ENCODE data around the gene CSTB. TPM values are rescaled to one million over a fixed set of nuclear protein-coding genes. Genes with fewer than 3 reads are reported as not detected.

The CSTB gene
- total RNA-seq, 1 experiment from 2014 or later, result 57.5 TPM

- intact Hi-C loops (cut with micrococcal nuclease), result no loop called here
- H3K4me1 ChIP-seq (ENCODE audit: control insufficient read depth in 1 of 2, insufficient read depth in 2 of 2, low read length in 2 of 2), result peaks cover 17 to 34% of the 10 kb centered on the region in 2 experiments
- no peaks in the 10 kb centered on the region for H4K20me1 ChIP-seq (ENCODE audit: insufficient read depth)
- H3K27ac ChIP-seq (ENCODE audit: low read depth, low read length), result no peak overlapping the region
- DNase-seq (ENCODE audit: low read depth, low spot score), result no peak
- ChIA-PET RAD21 (ENCODE audit: low non-redundant PET in 1 of 2, low total read pairs in 2 of 2, uncharacterized antibody in 2 of 2, unreplicated experiment in 2 of 2) (no interaction called here), POLR2A (no interaction called here), CTCF (no interaction called here)
- H3K9me2 ChIP-seq (ENCODE audit: insufficient read depth), result no peaks in the 10 kb centered on the region
- no peaks in the 10 kb centered on the region for H3K9me3 ChIP-seq (ENCODE audit: control insufficient read depth in 1 of 2, insufficient read depth in 1 of 2, low read depth in 1 of 2, low read length in 2 of 2)
- BruUV-seq (replicated peaks), result no TSS peak
- H3K27me3 ChIP-seq (ENCODE audit: insufficient read depth, low read length), result no peaks in the 10 kb centered on the region
- peaks cover 9% of the 10 kb centered on the region for H3K79me2 ChIP-seq (ENCODE audit: insufficient read depth, low read length)
- H3K36me3 ChIP-seq (ENCODE audit: control insufficient read depth in 1 of 2, insufficient read depth in 2 of 2, low read length in 2 of 2), result peaks cover 8 to 9% of the 10 kb centered on the region in 2 experiments; a peak in 3 of 4 replicates
- no peak overlapping the region for H3K4me3 ChIP-seq (replicated peaks in 1 of 2; ENCODE audit: low read depth in 1 of 2, low read length in 2 of 2)
- H2AFZ ChIP-seq (ENCODE audit: low read depth, low read length, poor library complexity, severe bottlenecking), result no peak overlapping the region
- TF ChIP-seq CEBPB (IDR thresholded peaks at IDR 0.05; ENCODE audit: low read depth) (no peak), ZBTB33 (IDR thresholded peaks at IDR 0.05; ENCODE audit: extremely low read depth, insufficient replicate concordance, low read length) (no peak), MAX (IDR thresholded peaks at IDR 0.05) (no peak), SP1 (IDR thresholded peaks at IDR 0.05; ENCODE audit: low read depth) (no peak)
- H3K9ac ChIP-seq (ENCODE audit: low read length), result no peak overlapping the region
- no peak for ATAC-seq
- no peak overlapping the region for H3K4me2 ChIP-seq (ENCODE audit: low read length)
These were observed 5.9 kb downstream of the CSTB start for GRCh38 chr21:43770066-43770655.

- DNase-seq (ENCODE audit: low read depth, low spot score), result no peak
- ATAC-seq, result no peak
- intact Hi-C loops (cut with micrococcal nuclease), result no loop called here
- no peak for TF ChIP-seq SIN3A (IDR thresholded peaks at IDR 0.05; ENCODE audit: low read depth)
- no peak for TF ChIP-seq RAD21 (IDR thresholded peaks at IDR 0.05; ENCODE audit: low read depth)
- no peak for TF ChIP-seq CBX3 (IDR thresholded peaks at IDR 0.05; ENCODE audit: low read depth)
- TF ChIP-seq REST (IDR thresholded peaks at IDR 0.05; ENCODE audit: low read depth), result no peak
- no peak for TF ChIP-seq TCF7L2 (IDR thresholded peaks at IDR 0.05; ENCODE audit: borderline replicate concordance, extremely low read depth, insufficient read depth, insufficient read length)
- no peak for TF ChIP-seq ZNF274 (IDR thresholded peaks at IDR 0.05; ENCODE audit: low read depth, low read length)
- TF ChIP-seq EZH2 (IDR thresholded peaks at IDR 0.05), result no peak
- no peak for TF ChIP-seq EZH2phosphoT487 (IDR thresholded peaks at IDR 0.05; ENCODE audit: borderline replicate concordance)
- no peak for TF ChIP-seq JUND (IDR thresholded peaks at IDR 0.05)
- H3K27ac ChIP-seq (ENCODE audit: low read depth, low read length), result no peak overlapping the region
- peaks cover 8% of the 10 kb centered on the region in 2 experiments; a peak in 3 of 4 replicates for H3K36me3 ChIP-seq (ENCODE audit: control insufficient read depth in 1 of 2, insufficient read depth in 2 of 2, low read length in 2 of 2)
- ChIA-PET RAD21 (ENCODE audit: low non-redundant PET in 1 of 2, low total read pairs in 2 of 2, uncharacterized antibody in 2 of 2, unreplicated experiment in 2 of 2) (no interaction called here), POLR2A (no interaction called here), CTCF (no interaction called here)
- no peaks in the 10 kb centered on the region for H4K20me1 ChIP-seq (ENCODE audit: insufficient read depth)
- H3K9ac ChIP-seq (ENCODE audit: low read length), result no peak overlapping the region
- no TSS peak for BruUV-seq (replicated peaks)
- peaks cover 1% of the 10 kb centered on the region; the same call in 1 of the 2 replicates for H3K79me2 ChIP-seq (ENCODE audit: insufficient read depth, low read length)
- H3K4me3 ChIP-seq (replicated peaks in 1 of 2; ENCODE audit: low read depth in 1 of 2, low read length in 2 of 2), result no peak overlapping the region
- no peaks in the 10 kb centered on the region for H3K27me3 ChIP-seq (ENCODE audit: insufficient read depth, low read length)
- H3K9me3 ChIP-seq (ENCODE audit: control insufficient read depth in 1 of 2, insufficient read depth in 1 of 2, low read depth in 1 of 2, low read length in 2 of 2), result no peaks in the 10 kb centered on the region
- peaks cover 15 to 35% of the 10 kb centered on the region in 2 experiments for H3K4me1 ChIP-seq (ENCODE audit: control insufficient read depth in 1 of 2, insufficient read depth in 2 of 2, low read length in 2 of 2)
- no peak overlapping the region for H3K4me2 ChIP-seq (ENCODE audit: low read length)
- no peak overlapping the region for H2AFZ ChIP-seq (ENCODE audit: low read depth, low read length, poor library complexity, severe bottlenecking)
- H3K9me2 ChIP-seq (ENCODE audit: insufficient read depth), result no peaks in the 10 kb centered on the region
These were observed 6.7 kb downstream of the CSTB start for GRCh38 chr21:43769325-43769958.
